Prostate gland (tissue), 1 donor: ENCODE measurements around the gene ZNF334.

Experiments
- POLR2A ChIP-seq: fragments of 450-650 bp; IDR thresholded peaks from one replicate; pipeline ENCODE4 v1.6.1; 2016; ENCODE audit warnings: antibody characterized with exemption, mild to moderate bottlenecking
- POLR2AphosphoS5 ChIP-seq: sonication (generic); formaldehyde crosslinking; IDR thresholded peaks from one replicate; pipeline ENCODE4 v1.6.1; 2017; ENCODE audit warnings: antibody characterized with exemption

DNA sequence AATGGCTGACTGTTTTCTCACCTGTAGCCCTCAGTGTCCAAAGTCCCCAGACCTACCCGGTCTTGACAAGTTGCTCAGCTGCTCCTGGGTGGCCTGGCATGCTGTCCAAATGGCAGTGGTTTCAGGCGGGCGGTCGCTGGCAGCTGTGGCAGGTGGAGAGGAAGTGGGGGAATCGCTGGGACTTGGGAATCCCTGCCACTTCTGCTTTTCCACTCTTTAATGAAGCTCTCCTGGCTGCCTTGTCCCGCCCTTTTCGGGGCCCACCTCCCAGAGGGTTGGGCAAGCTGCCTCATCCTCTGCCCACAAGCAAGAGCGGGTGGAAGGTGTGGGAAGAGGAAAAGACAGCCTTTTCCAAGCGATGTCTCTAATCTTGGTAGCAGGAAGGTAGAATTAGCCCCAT lies 37.1 kb upstream of the ZNF334 start, which contains the start of gene OCSTAMP:
- no peak for TF ChIP-seq POLR2A
- TF ChIP-seq POLR2AphosphoS5: no peak
